ENCODE measurements around the gene PKM.

- TF ChIP-seq EZH2 (IDR thresholded peaks at IDR 0.05; ENCODE audit: insufficient read depth, poor library complexity, severe bottlenecking) (no peak), EZH2phosphoT487 (IDR thresholded peaks at IDR 0.05; ENCODE audit: insufficient read depth, low read depth) (no peak)
Measured at GRCh38 chr15:72276326-72276700, 45.3 kb upstream of the PKM start.

All from GM23248 (cell line).